ACC112 (cell line): ENCODE data around the gene MAN2C1.

Experiments used
- H2AFZ ChIP-seq: fragments of 200-600 bp; sonication (generic); one replicate; pipeline ENCODE4 v1.6.0; 2017; ENCODE audit warnings: antibody characterized with exemption, low read length; ENCODE audit not compliant: unreplicated experiment
- H3K27ac ChIP-seq: fragments of 200-600 bp; sonication (generic); 2 replicates; pipeline ENCODE4 v1.5.1; 2014; ENCODE audit warnings: low read depth, mild to moderate bottlenecking, antibody characterized with exemption, low read length, moderate library complexity
- H3K27me3 ChIP-seq: fragments of 200-600 bp; sonication (generic); 2 replicates; pipeline ENCODE4 v1.6.1; 2014; ENCODE audit warnings: mild to moderate bottlenecking, antibody characterized with exemption, low read length, moderate library complexity, mixed read lengths; ENCODE audit not compliant: insufficient read depth
- H3K36me3 ChIP-seq: fragments of 200-600 bp; sonication (generic); 2 replicates; pipeline ENCODE4 v1.6.1; 2016; ENCODE audit warnings: mild to moderate bottlenecking, antibody characterized with exemption, low read length, moderate library complexity, mixed read lengths; ENCODE audit not compliant: insufficient read depth
- H3K4me1 ChIP-seq: fragments of 200-600 bp; sonication (generic); one replicate; pipeline ENCODE4 v1.6.1; 2016; ENCODE audit warnings: low read length, mixed read lengths; ENCODE audit not compliant: insufficient read depth, unreplicated experiment, control insufficient read depth
- H3K4me3 ChIP-seq: fragments of 200-600 bp; sonication (generic); 2 replicates; pipeline ENCODE4 v1.5.1; 2014; ENCODE audit warnings: mild to moderate bottlenecking, low read depth, low read length
- H3K79me2 ChIP-seq: fragments of 200-600 bp; sonication (generic); one replicate; pipeline ENCODE4 v1.6.0; 2016; ENCODE audit warnings: low read length; ENCODE audit not compliant: control insufficient read depth, unreplicated experiment, insufficient read depth

MAN2C1 gene

DNA sequence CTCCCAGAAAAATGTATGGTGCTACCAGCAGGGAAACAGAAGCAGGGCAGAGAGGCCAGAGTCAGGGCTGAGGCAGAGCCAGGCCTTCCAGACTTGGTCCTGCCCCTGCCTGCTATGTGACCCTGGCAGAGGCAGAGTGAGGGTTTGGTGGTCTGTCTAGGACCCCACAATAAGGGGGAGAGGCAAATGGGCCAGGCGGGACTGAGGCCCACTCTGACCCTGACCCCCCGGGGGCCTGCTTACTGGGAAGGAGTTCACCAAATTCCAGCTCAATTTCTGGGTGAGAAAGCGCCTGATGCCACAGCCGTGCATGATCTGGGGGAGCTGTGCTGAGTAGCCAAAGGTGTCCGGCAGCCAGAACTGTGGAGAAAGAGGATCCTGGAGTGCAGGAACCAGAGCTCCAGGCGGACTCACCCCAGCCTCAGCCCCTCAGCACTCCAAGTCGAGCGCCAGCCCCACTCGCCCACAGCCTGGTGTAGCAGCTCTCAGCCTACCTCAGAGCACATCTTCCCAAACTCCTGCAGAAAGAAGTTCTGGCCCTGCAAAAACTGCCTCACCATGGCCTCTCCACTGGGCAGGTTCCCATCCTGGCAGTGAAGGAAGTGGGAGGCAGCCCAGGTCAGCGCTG is 6.9 kb downstream of the MAN2C1 start:
- Histone ChIP-seq H3K27me3 (no peaks in the 10 kb centered on the region), H3K27ac (no peak overlapping the region), H3K36me3 (peaks cover 7% of the 10 kb centered on the region; the same call in 1 of the 2 replicates), H2AFZ (no peak overlapping the region), H3K79me2 (peaks cover 2% of the 10 kb centered on the region), H3K4me3 (no peak overlapping the region), H3K4me1 (no peaks in the 10 kb centered on the region)

DNA sequence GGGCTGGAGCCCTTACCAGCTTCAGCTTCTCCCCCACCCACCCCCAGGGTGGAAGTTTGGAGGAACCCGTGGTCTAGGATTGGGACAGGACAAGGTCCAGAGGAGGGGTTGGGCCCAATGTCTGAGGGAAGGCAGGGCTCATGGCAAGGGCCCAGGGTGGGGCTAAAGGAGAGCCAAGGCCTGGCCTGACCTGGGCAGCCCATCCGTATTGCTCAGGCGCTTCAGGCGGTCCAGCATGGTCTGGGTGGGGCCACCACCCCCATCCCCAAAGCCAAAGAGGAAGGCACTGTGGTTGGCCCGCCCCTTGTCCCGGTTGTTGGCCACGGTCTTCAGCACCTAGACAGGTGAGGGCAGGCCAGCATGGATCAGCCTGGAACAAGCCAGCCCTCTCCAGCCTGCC is 7.6 kb downstream of the MAN2C1 start:
- H3K79me2 ChIP-seq, result no peaks in the 10 kb centered on the region
- no peak overlapping the region for H3K27ac ChIP-seq
- no peak overlapping the region for H3K4me3 ChIP-seq
- no peaks in the 10 kb centered on the region for H3K4me1 ChIP-seq
- H2AFZ ChIP-seq, result no peak overlapping the region
- H3K27me3 ChIP-seq, result no peaks in the 10 kb centered on the region
- H3K36me3 ChIP-seq, result peaks cover 7% of the 10 kb centered on the region; the same call in 1 of the 2 replicates

DNA sequence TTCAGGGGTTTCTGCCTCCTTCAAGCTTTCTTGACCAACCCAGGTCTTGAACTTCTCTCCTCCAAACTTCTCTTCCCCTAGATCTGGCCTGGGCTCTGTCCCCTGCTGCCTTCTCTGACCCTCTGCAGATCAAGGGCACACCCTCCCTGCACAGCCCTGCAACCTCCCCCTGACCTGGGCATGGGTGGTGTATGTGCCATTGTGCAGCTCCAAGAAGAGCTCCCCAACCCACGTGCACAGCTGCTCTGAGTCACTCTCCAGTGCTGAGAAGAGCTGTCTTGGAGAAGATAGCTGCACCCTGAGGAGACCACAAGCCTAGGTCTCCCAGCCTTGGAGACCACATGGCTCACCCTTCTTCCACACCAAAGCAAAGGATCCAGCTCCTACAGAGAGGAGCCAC is 8.0 kb downstream of the MAN2C1 start:
- Histone ChIP-seq H3K27ac (no peak overlapping the region), H3K4me1 (no peaks in the 10 kb centered on the region), H3K36me3 (peaks cover 7% of the 10 kb centered on the region; the same call in 1 of the 2 replicates)

DNA sequence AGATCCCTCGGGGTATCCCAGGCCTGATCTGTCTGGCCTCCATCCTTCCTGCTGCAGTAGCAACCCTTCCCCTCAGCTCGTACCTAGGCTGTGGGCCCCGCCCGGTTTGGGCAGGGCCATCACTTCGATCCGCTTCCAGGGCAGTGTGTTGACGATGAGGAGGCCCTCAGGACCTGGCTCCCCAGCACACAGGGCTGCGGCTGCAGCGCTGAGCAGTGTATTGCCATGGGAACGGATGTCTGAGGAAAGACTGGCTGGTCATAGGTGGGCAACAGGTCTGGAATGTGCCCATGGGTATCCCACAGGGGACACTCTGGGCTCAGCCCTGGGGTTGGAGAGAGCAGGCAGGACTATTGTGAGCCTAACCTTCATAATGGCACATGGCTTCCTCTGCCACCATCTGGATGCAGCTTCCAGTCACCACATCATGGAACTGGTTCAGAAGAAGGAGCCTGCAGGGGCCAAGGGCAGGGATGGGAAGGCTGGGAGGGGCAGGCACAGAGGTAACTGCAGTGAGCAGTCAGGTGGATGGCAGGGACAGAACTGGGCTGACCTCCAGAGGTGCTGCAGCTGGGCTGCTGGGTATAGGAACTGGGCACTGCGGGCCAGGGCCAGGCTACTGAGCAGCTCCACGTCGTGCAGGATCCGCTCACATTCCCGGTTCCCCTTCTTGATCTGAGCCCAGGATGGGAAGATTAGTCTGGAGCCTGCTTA is 8.7 kb downstream of the MAN2C1 start:
- Histone ChIP-seq H3K27me3 (no peaks in the 10 kb centered on the region), H3K79me2 (no peaks in the 10 kb centered on the region), H3K4me1 (no peaks in the 10 kb centered on the region), H2AFZ (no peak overlapping the region), H3K36me3 (peaks cover 7% of the 10 kb centered on the region; the same call in 1 of the 2 replicates), H3K27ac (no peak overlapping the region), H3K4me3 (no peak overlapping the region)

More for the DNA sequence above, 8.0 kb downstream of the MAN2C1 start:
- Histone ChIP-seq H2AFZ (no peak overlapping the region), H3K4me3 (no peak overlapping the region), H3K79me2 (no peaks in the 10 kb centered on the region), H3K27me3 (no peaks in the 10 kb centered on the region)

DNA sequence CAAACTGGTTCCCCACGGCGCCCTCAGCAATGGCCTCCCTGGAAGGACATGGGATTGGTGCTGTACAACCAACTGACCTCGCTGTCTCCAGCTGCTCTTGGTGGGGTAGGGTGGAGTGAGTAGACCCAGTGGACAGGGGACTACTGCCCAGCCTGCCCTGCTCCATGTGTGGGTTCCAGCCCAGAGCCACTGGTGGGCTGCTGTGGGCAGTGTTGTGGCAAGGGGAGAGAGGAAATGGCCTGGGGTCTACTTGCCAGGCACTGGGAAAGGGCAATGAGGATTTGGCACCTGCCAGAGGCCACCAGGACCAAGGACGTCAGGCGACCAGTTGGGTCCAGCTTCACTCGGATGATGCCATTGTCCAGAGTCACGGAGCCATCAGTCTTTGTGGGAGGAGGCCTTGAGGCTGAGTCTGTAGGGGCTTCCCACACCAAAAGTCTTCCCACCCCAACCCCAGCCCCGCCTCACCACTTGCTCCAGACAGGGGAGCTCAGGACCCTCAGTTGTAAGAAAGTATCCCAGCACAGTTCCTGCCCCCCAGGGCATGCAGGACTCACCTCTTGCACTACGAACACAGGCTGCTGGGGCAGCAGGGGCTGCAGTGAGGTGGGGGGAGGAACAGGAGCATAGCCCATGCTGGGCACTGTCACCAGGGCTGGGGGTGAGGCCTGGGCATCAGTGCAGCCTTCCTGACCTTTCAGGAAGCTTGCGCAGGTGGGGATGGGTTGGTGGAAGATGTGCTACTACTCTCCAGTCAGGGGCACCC is 9.5 kb downstream of the MAN2C1 start:
- Histone ChIP-seq H3K4me1 (no peaks in the 10 kb centered on the region), H3K36me3 (peaks cover 3% of the 10 kb centered on the region; the same call in 1 of the 2 replicates)

DNA sequence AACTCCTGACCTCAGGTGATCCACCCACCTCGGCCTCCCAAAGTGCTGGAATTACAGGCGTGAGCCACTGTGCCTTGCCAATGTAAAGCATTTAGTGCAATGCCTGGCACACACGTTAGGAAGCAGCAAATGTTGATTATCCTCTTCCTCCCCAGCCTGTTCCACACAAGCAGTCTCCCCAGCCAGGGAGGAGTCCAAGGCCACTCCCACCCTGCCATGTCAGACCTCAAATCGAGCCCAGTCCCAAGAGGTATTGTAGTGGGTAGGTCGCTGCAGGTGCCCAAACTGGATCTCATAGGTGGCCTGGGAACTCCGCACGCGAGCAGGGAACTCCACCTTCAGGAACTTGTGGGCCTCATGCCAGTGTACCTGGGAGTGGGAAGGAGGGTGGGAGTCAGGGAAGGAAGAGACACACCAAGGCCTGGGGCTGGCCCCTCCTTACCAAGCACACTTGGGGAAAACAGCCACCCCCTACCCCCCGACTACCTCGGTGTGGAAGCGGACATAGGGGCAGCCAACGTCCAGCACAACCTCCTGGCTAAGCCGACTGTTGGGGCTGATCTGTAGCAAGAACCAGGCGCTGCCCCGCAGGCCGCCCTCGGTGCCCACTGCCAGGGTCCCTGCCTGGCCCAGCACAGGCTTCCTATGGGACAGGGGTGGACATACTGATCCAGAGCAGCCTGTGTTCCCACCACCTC is 10.3 kb downstream of the MAN2C1 start:
- no peak overlapping the region for H2AFZ ChIP-seq
- no peaks in the 10 kb centered on the region for H3K27me3 ChIP-seq
- no peaks in the 10 kb centered on the region for H3K79me2 ChIP-seq
- H3K4me1 ChIP-seq, result no peaks in the 10 kb centered on the region
- H3K4me3 ChIP-seq, result no peak overlapping the region
- H3K36me3 ChIP-seq, result peaks cover 3% of the 10 kb centered on the region; the same call in 1 of the 2 replicates
- H3K27ac ChIP-seq, result no peak overlapping the region

More for the DNA sequence above, 9.5 kb downstream of the MAN2C1 start:
- H3K79me2 ChIP-seq, result no peaks in the 10 kb centered on the region
- H3K27ac ChIP-seq, result no peak overlapping the region
- H3K4me3 ChIP-seq, result no peak overlapping the region
- no peak overlapping the region for H2AFZ ChIP-seq
- no peaks in the 10 kb centered on the region for H3K27me3 ChIP-seq

DNA sequence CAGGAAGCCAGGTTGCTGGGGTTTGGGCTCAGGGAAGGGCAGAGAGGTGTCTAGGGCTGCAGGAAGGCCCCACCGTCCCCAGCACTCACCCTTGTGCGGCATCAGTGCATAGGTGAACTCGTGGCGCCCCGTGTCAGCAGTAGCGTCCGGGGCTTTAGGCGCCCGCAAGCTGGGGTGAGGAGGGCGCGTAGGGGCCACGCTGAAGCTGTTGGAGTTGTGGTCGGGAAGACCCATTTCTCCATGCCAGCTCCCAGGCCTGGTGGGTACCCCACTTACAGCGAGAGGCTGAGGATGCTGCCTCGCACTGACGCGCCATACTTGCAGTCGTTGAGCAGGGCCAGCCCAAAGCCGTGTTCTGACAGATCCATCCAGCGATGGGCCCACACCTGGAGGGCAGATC is 11.9 kb downstream of the MAN2C1 start:
- Histone ChIP-seq H3K4me1 (no peaks in the 10 kb centered on the region), H3K27ac (no peak overlapping the region), H3K79me2 (no peaks in the 10 kb centered on the region), H2AFZ (no peak overlapping the region), H3K27me3 (no peaks in the 10 kb centered on the region), H3K4me3 (no peak overlapping the region), H3K36me3 (peaks cover 3% of the 10 kb centered on the region; the same call in 1 of the 2 replicates)

DNA sequence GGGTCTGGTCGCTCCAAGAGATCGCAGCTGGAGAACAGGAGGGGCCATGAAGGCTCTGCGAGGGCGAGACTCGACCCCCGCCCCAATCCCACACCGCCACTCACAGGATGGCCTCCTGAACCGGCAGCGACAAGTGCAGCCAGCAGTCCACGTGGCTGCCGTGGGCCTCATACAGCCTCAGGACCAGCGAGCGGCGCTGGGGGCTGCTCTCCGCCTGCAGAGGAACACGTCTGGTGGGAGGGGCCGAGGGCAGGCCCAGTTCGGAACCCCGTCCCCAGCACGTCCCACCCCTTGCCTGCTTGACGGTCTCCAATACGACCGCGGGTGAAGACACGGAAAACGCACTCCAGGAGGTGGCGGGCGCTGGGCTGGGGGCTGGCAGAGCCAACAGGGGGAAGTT is 12.4 kb downstream of the MAN2C1 start:
- H3K4me3 ChIP-seq, result no peak overlapping the region
- H3K27ac ChIP-seq, result no peak overlapping the region

DNA sequence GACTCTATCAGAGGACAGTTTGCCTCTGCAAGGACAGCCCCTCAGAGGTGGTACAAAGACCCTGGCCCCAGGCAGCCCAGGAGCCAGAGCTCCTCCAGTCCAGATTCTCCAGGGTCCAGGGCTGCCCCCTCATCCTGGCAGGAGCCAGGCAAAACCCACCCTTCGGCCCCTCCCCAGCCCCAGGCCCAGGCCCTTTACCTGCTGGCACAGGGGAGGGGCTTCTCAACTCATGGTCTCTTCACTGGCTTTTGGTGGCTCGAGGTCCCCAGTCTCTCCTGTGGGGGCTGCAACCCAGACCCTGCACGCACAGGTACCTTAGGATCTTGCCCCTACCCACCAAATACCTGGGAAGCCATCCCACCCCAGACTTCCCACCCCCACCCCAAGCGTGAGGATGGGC is 13.0 kb downstream of the MAN2C1 start:
- Histone ChIP-seq H3K36me3 (peaks cover 3% of the 10 kb centered on the region; the same call in 1 of the 2 replicates), H3K79me2 (no peaks in the 10 kb centered on the region), H2AFZ (no peak overlapping the region), H3K27ac (no peak overlapping the region), H3K4me1 (no peaks in the 10 kb centered on the region), H3K4me3 (no peak overlapping the region), H3K27me3 (no peaks in the 10 kb centered on the region)

More for the DNA sequence above, 12.4 kb downstream of the MAN2C1 start:
- Histone ChIP-seq H3K79me2 (no peaks in the 10 kb centered on the region), H2AFZ (no peak overlapping the region), H3K36me3 (peaks cover 3% of the 10 kb centered on the region; the same call in 1 of the 2 replicates), H3K27me3 (no peaks in the 10 kb centered on the region), H3K4me1 (no peaks in the 10 kb centered on the region)

DNA sequence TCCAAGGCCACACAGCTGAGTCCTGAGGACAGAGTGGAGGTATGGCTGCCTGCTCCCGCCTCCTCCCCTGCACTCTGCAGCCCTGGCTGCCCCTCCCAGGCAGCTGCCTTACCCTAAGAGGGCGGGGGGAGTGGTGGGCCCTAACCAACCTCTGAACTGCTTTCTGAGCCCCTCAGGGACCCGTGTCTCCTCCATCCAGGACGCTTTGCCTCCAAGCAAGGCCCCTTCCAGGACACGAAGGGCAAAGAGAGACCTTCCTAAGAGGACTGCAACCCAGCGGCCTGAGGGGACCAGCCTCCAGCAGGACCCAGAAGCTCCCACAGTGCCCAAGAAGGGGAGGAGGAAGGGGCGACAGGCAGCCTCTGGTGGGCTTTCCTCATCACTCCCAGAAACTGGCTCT is 14.0 kb downstream of the MAN2C1 start:
- Histone ChIP-seq H3K36me3 (peaks cover 3% of the 10 kb centered on the region; the same call in 1 of the 2 replicates), H3K27ac (no peak overlapping the region), H2AFZ (no peak overlapping the region), H3K4me3 (no peak overlapping the region), H3K79me2 (no peaks in the 10 kb centered on the region), H3K27me3 (no peaks in the 10 kb centered on the region), H3K4me1 (no peaks in the 10 kb centered on the region)
